SIG-M5 (cell line): ENCODE measurements around the gene DNM1.

ENCODE experiments used
- DNase-seq: peaks from one replicate; lab custom pipeline; 2025; lab: John Stamatoyannopoulos, UW

The DNM1 gene

DNA sequence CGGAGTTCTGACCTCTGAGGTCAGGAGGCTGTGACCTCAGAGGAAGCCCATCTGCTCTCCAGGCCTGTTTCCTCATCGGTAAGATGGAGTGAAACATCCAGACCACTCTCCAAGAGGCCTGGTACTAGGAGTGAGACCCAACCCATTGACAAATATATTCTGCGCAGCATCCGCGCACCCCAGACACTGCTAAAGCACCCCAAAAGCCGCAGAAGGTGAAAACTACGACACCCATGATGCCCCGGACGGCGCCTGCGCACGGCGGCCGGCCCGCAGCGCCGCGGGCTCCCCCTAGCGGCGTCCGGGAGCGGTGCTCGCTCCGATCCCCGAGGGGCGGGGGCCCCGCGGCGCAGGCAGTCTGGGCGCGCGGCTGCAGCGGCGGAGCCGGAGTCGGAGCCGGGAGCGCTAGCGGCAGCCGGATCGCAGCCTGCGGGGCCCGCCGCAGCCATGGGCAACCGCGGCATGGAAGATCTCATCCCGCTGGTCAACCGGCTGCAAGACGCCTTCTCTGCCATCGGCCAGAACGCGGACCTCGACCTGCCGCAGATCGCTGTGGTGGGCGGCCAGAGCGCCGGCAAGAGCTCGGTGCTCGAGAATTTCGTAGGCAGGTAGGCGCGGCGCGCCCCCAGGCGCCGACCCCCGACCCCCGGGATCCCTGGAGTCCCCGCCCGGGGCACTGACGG, at the start of gene DNM1:
Gene DNM1 (plus strand): TSS at position 356 of the 683 bp plus-strand sequence. CDS start 92 bp downstream, at position 448.
- DNase-seq = no peak

DNA sequence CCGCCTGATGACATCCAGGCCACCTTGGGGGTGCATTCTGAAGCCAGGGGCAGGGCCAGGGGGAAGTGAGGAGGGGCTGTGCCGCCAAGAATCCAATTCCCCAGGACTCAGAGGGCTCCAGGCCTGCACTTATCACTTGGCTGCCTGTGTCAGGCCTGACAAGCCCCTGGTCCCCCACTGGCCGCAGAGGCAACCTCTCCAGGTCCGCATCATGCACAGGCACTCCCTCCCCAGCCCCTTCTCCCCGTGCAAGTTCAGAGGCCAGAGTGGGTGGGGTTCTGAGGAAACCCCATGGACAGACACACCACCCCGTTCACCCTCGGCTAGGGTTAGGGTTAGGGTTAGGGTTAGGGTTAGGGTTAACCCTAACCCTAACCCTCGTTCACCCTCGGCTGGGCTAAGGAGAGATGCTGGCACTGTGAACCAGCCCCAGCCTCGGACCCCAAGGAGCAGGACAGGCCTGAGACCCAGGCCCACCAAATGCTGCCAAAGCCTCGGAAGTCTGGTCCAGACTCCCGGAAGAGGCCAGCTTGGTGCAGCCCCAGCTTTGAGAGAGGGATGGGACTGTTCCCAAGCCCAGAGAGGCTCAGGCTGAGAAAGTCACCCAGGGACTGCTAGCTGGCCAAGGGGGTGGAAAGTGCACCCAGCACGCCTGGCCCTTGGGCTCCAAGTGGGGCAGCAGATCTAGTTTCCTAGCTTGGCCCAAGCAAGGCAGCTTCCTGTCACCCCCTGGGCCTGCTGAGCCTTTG, 49.1 kb upstream of the DNM1 start:
- DNase-seq = no peak

DNA sequence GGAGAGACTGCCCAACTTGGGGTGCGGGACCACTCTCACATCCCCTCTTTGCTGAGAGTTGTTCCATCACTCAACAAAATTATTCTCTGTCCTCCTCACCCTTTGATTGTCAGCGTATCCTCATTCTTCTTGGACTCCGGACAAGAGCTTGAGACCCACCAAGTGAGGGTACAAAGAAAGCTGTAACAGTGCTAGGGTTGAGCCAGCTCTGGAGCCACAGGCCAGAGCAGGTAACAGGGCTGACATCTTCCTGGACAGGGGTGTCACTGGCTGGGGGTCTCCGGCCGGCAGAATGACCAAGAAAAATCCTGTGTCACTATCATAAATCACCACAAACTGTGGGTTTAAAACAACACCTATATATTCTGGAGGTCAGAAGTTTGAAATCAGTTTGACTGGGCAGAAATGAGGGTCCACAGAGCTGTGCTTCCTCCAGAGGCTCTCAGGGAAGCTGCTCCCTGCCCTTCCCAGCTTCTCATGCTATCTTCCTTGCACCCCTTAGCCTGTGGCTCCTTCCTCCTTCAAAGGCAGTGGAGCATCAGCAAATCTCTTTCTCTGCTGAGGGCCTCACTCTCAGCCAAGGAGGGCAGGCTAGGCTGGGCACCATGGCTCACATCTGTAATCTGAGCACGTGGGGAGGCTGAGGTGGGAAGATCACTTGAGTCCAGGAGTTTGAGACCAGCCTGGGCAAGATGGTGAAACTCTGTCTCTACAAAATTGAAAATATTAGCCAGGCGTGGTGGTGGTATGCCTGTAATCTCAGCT, 47.3 kb upstream of the DNM1 start:
- DNase-seq = no peak

DNA sequence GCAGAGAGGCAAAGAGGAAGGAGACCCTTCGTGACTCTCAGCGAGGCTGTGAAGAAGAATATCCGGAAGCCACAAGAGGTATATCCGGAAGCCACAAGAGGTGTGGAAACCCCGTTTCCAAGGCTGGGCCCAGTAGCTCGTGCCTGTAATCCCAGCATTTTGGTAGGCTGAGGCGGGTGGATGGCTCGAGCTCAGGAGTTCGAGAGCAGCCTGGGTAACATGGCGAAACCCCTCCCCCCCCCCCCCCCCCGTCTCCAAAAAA, 43.7 kb upstream of the DNM1 start:
- no peak for DNase-seq

DNA sequence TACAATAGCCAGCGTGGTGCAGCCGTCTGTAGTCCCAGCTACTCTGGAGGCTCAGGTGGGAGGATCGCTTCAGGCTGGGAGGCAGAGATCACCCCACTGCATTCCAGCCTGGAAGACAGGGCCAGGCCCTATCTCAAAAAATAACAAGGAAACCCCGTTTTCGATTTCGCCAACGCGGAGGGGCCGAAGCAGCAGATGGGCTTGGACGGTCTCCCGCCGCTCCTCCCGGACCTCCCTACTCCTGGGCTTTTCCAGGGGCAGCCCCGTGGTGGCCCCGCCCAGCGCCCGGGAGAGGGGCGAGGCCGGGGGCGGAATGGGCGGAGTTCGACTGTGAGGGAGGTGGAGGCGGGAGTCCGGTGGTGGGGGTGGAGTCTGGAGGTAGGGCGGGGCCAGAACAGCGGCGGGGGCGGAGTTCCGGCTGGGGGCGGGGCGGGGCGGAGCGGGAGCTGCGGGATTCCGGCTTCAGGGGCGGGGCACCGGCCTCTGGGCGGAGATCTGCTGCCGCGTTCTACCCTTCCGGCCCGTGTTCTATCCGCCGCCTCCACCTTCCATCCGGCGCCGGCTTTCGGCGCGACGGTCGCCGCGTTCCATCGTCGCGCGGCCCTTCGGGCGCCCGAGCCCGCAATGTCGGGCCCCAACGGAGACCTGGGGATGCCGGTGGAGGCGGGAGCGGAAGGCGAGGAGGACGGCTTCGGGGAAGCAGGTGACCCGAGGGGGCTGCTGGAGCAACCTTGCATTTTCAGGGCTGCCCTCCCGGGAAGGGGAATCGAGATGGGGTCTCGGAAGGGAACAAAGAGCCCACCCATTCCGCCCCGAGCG, 43.2 kb upstream of the DNM1 start, which contains the start of gene BBLN:
Gene BBLN (plus strand): TSS at position 482 of the 819 bp plus-strand sequence. CDS start 143 bp downstream, at position 625.
- peak; percentile 10 for DNase-seq

DNA sequence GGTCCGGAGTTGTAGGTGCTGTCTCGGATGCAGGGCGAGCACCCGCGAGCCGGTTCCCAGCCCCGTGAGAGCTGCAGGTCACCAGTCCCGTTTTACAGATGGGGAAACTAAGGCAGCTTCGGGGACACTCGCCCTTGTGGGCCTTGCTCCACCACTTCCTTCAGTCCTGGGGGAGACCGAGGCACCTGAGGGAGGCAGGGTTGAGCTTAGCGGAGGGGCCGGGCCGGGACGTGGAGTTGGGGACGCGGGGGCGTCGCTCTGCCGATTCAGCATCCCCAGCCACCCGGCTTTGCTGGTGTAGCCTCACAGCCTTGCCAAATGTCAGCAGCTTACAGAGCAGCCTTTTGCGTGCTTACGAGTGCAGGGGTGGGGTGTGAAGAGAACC, 42.6 kb upstream of the DNM1 start:
- no peak for DNase-seq

DNA sequence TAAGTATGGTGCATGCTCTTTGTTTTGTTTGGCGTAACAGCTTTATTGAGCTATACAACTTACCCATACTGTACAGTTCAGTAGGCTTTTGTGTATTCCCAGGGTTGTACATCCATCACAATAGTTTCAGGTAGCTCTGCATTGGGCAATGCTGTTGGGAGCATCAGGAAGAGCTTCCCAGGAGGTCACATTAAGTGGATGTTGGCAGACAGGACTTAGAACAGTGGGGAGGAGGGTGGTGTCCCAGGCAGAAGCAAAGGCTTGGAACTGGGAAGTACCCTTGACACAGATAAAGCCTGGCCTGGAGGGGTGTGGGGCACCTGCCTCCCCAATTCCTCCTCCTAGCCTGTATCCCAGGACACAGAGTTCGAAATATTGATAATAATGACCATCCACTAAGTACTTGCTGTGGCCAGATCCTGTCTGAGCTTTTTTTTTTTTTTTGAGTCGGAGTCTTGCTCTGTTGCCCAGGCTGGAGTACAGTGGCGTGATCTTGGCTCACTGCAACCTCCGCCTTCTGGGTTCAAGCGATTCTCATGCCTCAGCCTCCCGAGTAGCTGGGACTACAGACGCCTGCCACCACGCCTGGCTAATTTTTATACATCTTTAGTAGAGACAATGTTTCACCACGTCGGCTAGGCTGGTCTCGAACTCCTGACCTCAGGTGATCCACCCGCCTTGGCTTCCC, 41.8 kb upstream of the DNM1 start:
- no peak for DNase-seq

DNA sequence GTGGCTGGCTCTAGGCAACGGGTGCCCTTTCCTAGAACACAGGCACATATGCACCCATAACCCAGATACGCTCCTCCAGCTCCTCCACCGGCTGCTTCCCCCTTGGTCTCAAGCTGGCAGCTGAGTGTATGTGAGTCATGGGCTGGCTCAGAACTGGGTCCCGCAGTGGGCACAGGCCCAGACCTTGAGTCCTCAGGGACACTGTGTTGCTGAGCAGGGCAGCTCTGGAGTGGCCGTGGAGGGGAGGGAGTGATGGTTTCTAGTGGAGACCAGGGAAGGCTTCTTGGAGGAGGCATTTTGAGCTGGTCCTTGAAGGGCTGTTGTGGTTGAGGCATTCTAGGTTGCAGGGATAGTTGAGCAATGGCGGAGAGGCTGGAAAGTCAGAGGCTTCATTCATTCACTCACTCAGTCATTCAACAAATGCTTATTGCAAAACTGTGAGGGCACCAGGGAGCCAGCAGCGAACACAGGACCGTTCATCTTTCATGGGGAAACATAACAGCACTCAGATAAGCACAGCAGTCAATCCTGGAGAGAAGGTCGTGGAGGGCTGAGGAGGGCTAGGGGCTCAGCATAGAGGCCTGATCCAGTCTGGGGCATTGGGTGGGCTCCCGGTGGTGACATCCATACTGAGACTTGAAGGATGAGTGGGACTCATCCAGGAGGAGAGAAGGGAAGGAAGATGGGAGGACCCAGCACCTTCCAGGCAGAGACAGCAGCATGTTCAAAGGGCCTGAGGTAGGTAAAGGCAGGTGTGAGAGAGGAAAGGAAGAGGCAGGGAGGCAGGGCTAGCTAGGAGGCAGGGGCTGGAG, 40.8 kb upstream of the DNM1 start:
- no peak for DNase-seq

DNA sequence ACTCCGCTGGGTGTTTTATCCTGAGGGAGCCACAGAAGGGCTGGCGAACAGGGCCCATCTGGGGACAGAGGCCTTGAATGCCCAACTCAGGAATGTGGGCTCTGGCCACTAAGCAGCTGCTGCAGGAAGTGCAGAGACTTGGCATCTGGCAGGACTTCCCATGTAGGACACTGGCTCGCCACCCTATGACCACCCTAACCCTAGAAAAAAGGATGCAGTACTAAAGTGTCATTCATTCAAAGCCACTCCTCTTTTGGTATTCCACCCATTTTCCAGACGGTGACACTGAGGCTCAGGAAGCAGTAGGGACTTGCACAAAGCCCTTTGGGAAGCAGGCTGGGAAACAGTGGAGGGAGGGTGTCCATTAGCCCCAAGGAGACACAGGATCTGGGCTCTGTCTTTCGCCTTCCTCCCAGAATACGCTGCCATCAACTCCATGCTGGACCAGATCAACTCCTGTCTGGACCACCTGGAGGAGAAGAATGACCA, 40.1 kb upstream of the DNM1 start:
- DNase-seq = no peak

DNA sequence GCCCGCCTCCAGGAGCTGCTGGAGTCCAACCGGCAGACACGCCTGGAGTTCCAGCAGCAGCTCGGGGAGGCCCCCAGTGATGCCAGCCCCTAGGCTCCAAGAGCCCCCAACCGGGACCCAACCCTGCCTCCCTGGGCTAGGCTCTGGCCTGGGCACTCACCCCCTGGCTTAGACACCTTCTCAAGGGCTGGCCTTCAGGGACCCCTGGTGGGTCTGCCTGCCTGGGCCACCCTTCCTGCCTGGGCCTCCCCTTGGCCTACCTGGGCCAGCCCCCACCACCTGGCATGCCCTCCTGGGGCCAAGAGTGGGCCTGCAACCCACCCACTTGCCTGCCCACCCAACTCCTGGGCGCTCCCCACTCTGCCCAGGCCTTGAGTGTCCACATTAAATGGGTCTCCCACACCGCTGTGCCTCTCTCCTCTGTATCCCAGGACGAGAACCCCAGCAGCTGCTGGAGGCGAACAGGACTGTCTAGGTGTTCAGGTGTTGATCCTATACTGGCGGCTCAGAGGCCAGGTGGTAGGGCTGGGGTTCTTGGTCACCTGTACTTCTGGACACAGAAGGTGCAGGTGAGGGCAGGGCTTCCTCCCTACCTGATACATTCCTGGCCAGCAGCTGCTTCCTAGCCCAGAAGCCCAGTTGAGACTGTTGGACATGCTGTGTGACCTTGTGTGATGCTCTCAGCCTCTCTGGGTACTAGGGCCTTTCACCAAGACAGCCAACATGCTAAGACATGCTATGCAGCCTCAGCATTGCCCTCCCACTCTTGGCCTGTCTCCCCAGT, 39.5 kb upstream of the DNM1 start:
- no peak for DNase-seq

DNA sequence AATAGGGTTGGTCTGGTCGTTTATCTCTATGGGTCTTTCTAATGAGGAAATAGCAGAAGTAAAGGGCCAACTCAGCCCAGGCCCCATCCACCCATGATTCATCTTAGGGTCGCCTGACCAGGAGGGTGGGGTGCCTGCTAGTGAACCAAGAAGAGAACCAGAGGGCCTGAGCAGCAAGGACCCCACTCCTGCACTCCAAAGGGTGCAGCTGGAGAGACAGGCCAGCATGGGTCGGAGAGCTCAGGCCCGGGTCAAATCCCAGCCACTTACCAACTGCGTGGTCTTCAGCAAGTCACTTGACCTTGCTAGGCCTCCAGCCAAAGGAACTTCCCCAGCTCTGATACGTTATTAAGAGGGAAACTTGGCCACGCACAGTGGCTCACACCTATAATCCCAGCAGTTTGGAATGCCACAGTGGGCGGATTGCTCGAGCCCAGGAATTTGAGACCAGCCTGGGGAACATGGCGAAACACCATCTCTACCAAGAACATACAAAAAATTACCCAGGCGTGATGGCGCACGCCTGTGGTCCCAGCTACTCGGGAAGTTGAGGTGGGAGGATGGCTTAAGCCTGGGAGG, 38.8 kb upstream of the DNM1 start:
- DNase-seq = no peak

DNA sequence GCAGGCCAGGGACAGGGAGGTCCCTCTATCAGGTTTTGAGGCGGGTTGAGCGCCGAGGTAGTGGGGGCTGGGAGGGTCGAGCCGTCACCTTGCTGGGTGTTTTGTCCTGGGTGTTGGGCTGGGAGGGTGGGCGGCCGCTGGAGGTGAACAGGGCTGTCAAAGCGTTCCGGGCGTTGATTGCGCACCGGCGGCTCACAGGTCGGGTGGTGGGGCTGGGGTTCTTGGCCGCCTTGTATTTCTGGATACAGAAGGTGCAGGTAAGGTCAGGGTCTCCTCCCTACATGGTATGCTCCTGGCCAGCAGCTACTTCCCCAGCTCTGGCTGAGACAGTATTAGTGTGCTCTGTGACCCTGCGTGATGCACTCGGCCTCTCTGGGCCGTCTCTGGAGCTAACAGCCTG, 37.0 kb upstream of the DNM1 start:
- no peak for DNase-seq

DNA sequence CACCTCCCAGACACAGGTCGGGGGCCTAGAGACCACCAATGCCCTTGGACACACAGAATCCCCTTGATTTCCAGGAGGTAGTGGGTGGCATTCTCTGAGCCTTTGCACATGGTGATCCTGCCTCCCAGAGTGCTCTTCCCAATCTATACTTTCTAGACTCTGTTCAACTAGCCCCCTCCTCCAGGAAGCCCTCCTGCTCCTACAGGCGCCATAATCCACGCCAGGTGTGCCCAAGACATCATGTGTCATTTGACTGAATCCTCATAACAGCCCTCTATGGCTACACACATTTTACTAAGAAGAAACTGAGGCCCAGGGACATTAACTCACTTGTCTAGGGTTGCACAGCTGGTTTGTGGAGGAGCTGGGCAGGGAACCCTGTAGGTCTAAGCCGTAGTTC, 36.0 kb upstream of the DNM1 start:
- DNase-seq = no peak

DNA sequence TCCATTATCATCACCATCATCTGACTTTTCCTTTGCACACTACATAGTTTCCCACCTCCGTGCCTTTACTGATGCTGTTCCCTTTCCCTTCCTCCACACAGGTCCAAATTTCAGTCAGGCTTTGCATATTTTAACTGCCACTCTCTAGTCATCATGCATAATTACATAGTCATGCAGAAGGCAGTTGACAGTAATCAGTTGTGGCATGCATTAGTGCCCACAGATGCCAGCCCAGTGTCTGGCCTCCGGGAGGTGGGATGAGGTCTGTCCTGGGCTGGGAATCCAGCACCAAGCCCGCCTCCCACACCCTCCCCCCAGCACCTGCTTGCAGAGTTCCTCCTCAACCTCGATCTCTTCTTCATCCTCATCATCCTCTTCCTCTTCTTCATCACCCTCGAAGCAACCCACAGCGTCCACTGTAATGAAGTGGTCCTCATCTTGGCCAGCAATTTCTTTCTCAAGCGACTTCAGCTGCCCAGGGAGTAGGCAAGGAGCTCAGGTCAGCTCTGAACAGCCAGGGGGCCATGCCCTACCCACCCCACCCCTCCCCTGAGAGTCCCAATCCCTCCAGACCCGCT, 34.4 kb upstream of the DNM1 start:
- DNase-seq = no peak

DNA sequence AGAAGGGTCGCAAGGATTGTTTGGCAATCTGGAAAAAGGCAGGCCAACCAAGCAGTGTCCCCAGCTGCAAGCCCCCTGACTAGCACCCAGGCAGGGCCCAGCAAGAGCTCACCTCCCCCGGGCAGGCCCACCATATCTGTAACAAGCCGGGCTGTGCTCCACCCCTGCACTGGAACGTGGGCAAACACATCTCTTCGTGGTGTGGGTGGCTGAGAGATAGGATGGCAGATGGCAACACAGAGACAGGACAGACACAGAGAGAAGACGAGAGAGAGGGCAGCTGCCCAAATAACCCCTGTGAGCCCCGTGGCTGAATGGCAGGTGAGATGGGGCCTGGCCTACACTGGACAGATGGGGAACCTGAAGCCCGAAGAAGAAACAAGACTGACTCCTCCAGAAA, 33.7 kb upstream of the DNM1 start:
- DNase-seq = no peak

DNA sequence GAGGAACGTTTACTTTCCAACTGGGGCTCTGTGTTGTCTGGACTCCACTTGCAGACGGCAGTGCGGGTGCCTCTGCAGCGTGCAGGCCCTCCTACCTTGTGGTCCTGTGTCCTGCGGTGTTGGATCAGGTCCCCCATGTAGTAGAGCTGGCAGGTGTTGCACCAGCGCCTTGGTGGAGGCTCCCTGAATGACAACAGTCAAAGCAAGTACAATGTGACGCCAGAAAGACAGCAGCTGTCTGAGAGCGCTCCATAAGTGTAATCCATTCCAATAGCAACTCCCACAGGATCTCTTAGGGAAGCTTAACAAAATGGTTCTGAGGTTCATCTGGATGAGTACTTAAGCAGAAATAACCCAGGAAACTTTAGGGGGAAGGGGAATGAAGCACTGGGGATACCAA, 33.3 kb upstream of the DNM1 start:
- no peak for DNase-seq

DNA sequence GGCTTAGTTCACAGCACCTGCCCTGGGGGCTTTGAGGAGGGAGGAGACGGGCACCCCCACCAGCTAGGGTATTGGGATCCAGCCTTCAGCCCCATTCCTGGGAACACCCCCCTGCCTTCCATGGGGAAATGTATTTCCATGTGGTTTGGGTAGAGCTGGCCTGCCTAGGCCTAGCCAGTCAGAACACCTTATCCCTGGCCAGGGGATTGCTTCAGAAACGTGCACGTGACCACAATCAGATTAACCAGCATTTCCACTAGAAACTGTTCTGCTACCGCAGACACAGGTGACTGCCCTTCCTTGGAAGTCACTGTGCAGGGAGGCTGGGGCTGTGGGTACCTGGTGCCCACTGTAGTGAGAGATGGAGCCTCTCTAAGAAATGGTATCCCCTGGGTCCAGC, 29.1 kb upstream of the DNM1 start:
- DNase-seq = no peak

DNA sequence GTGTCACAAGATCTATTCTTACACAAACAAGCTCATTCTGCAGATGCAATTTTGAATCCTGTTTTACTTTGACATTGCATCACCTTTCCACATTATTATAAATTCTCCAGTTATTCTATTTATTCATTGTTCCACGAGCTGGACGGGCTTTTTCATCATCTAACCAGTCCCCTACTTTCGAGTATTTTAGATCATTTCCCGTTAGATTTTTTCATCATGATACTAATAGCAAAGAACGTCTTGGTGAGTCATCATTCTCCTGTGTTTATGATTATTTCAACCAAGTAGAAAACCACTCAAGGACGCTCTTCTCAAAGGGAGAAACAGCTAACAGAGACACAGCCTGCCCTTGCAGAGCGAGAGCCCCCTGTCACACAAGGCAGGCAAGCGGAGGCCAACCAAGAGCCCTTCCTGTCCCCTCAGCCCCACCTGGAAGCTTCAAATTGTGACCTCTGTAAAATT, 28.0 kb upstream of the DNM1 start:
- no peak for DNase-seq

DNA sequence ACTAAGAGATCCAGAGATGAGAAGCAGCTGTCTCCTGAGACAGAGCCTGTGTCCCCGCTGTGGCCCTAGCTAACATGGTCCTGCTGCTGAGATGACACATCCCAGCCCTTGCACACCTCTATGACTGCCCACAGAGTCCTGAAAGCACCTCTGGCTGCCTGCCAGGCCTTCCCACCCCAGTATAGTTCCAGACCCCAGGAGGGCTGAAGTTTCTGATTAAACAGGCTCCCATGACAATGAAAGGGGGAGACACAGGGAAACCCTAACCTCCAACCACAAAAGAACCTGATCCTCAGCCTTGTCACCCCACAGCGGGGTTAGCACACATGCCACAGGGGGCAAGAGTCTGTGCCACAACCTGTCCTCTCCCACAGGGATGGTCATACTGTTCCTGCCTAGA, 27.5 kb upstream of the DNM1 start:
- no peak for DNase-seq
